Neural progenitor cell (in vitro differentiated cells): ENCODE data around the gene ADGRD1. TPM values are rescaled to one million over a fixed set of nuclear protein-coding genes. Genes with fewer than 3 reads are reported as not detected.

Source experiments
- DNase-seq: peaks from one replicate; pipeline ENCODE4 v3.0.0-alpha.2; 2016; ENCODE audit warnings: low spot score
- H2AFZ ChIP-seq: fragments of 200-600 bp; sonication (generic); replicated peaks from 2 replicates; pipeline ENCODE4 v1.6.1; 2016; ENCODE audit warnings: antibody characterized with exemption
- H3F3A ChIP-seq: fragments of 200-600 bp; sonication (generic); 2 replicates; pipeline ENCODE4 v1.6.1; 2016; ENCODE audit warnings: antibody characterized with exemption, low read depth
- H3K27ac ChIP-seq: fragments of 200-600 bp; sonication (generic); 2 replicates; pipeline ENCODE4 v1.5.1; 2016; ENCODE audit warnings: mild to moderate bottlenecking
- H3K27me3 ChIP-seq: fragments of 200-600 bp; sonication (generic); 2 replicates; pipeline ENCODE4 v1.6.1; 2016; ENCODE audit warnings: mild to moderate bottlenecking, moderate library complexity
- H3K36me3 ChIP-seq: fragments of 200-600 bp; sonication (generic); 2 replicates; pipeline ENCODE4 v1.5.1; 2016
- H3K4me1 ChIP-seq: fragments of 200-600 bp; sonication (generic); 2 replicates; pipeline ENCODE4 v1.6.1; 2016; ENCODE audit warnings: mixed run types
- H3K4me2 ChIP-seq: fragments of 200-600 bp; sonication (generic); 2 replicates; pipeline ENCODE4 v1.6.1; 2016
- H3K4me3 ChIP-seq: fragments of 200-600 bp; sonication (generic); 2 replicates; pipeline ENCODE4 v1.5.1; 2016
- H3K79me2 ChIP-seq: fragments of 200-600 bp; sonication (generic); 2 replicates; pipeline ENCODE4 v1.6.1; 2016; ENCODE audit warnings: low read depth
- H3K9ac ChIP-seq: fragments of 200-600 bp; sonication (generic); 2 replicates; pipeline ENCODE4 v1.6.1; 2016
- H3K9me3 ChIP-seq: fragments of 200-600 bp; sonication (generic); 2 replicates; pipeline ENCODE4 v1.5.1; 2016; ENCODE audit warnings: low read depth
- H4K20me1 ChIP-seq: fragments of 200-600 bp; sonication (generic); 2 replicates; pipeline ENCODE4 v1.6.1; 2016; ENCODE audit warnings: low read depth
- H3K27ac Mint-ChIP-seq: 3 replicates; pipeline ENCODE4 v1.8.0; 2021; ENCODE audit warnings: mixed read lengths
- H3K27me3 Mint-ChIP-seq: 2 replicates; pipeline ENCODE4 v1.8.0; 2022; ENCODE audit warnings: low read depth, mild to moderate bottlenecking, inconsistent platforms, moderate library complexity, mixed read lengths; ENCODE audit not compliant: insufficient read depth
- H3K36me3 Mint-ChIP-seq: 3 replicates; pipeline ENCODE4 v1.8.0; 2021; ENCODE audit warnings: mixed read lengths
- H3K4me1 Mint-ChIP-seq: 3 replicates; pipeline ENCODE4 v1.8.0; 2021; ENCODE audit warnings: mixed read lengths
- H3K4me3 Mint-ChIP-seq: 3 replicates; pipeline ENCODE4 v1.8.0; 2021; ENCODE audit warnings: mild to moderate bottlenecking, moderate library complexity, mixed read lengths
- H3K9me3 Mint-ChIP-seq: 3 replicates; pipeline ENCODE4 v1.8.0; 2020; ENCODE audit warnings: mixed read lengths
- CTCF ChIP-seq: fragments of 200-600 bp; sonication (generic); IDR thresholded peaks from 2 replicates; pipeline ENCODE4 v1.5.1; 2017; ENCODE audit warnings: antibody characterized with exemption, mild to moderate bottlenecking
- EZH2 ChIP-seq: fragments of 200-600 bp; sonication (generic); IDR thresholded peaks from 2 replicates; pipeline ENCODE4 v1.6.1; 2017; ENCODE audit warnings: antibody characterized with exemption, mild to moderate bottlenecking, moderate library complexity
- EZH2phosphoT487 ChIP-seq: fragments of 200-600 bp; sonication (generic); IDR thresholded peaks from 2 replicates; pipeline ENCODE4 v1.6.1; 2017; ENCODE audit warnings: antibody characterized with exemption
- total RNA-seq: library from RNA; depleted of rRNA; stranded (reverse); fragments of >200 nt; gene quantifications from 2 replicates; pipeline ENCODE4 v1.2.3, GENCODE V29; 2015; ENCODE audit warnings: low replicate concordance

ADGRD1 gene
- total RNA-seq, 1 donor from 2014 or later, result not detected

GRCh38 chr12:130970165-130970907, 16.6 kb downstream of the ADGRD1 start:
- Histone ChIP-seq H3K27ac (no peak overlapping the region), H4K20me1 (no peaks in the 10 kb centered on the region), H3K9me3 (no peaks in the 10 kb centered on the region), H3K4me1 (no peaks in the 10 kb centered on the region), H3K9ac (no peak overlapping the region), H3K4me2 (no peak overlapping the region), H3K79me2 (no peaks in the 10 kb centered on the region), H3K27me3 (no peaks in the 10 kb centered on the region), H3K36me3 (no peaks in the 10 kb centered on the region), H3K4me3 (no peak overlapping the region), H3F3A (no peaks in the 10 kb centered on the region), H2AFZ (no peak overlapping the region)
- H3K9me3 Mint-ChIP-seq, result no peaks in the 10 kb centered on the region
- peaks cover 15% of the 10 kb centered on the region for H3K27me3 Mint-ChIP-seq
- H3K36me3 Mint-ChIP-seq, result no peaks in the 10 kb centered on the region
- H3K27ac Mint-ChIP-seq, result no peak overlapping the region
- H3K4me3 Mint-ChIP-seq, result no peak overlapping the region
- TF ChIP-seq CTCF (no peak), EZH2 (no peak), EZH2phosphoT487 (no peak)
- H3K4me1 Mint-ChIP-seq, result no peaks in the 10 kb centered on the region
- no peak for DNase-seq

- H3K36me3 Mint-ChIP-seq, result no peaks in the 10 kb centered on the region
Measured at GRCh38 chr12:130970908-130971233, 17.2 kb downstream of the ADGRD1 start.

GRCh38 chr12:130971925-130972585, 18.3 kb downstream of the ADGRD1 start:
- Histone ChIP-seq H3K4me2 (no peak overlapping the region), H3F3A (no peaks in the 10 kb centered on the region), H3K36me3 (no peaks in the 10 kb centered on the region), H3K4me1 (no peaks in the 10 kb centered on the region), H3K9me3 (no peaks in the 10 kb centered on the region), H3K79me2 (no peaks in the 10 kb centered on the region), H4K20me1 (no peaks in the 10 kb centered on the region), H2AFZ (no peak overlapping the region), H3K27ac (no peak overlapping the region), H3K9ac (no peak overlapping the region), H3K27me3 (no peaks in the 10 kb centered on the region), H3K4me3 (no peak overlapping the region)
- Mint-ChIP-seq H3K27ac (no peak overlapping the region), H3K4me3 (no peak overlapping the region), H3K9me3 (no peaks in the 10 kb centered on the region), H3K27me3 (peaks cover 15% of the 10 kb centered on the region), H3K4me1 (no peaks in the 10 kb centered on the region), H3K36me3 (no peaks in the 10 kb centered on the region)
- TF ChIP-seq EZH2phosphoT487, result no peak
- TF ChIP-seq EZH2, result no peak
- TF ChIP-seq CTCF, result no peak
- DNase-seq, result no peak

More at GRCh38 chr12:130970908-130971233, 17.2 kb downstream of the ADGRD1 start:
- H3K27ac ChIP-seq, result no peak overlapping the region
- no peak overlapping the region for H3K9ac ChIP-seq
- H3K4me3 ChIP-seq, result no peak overlapping the region
- H3K4me2 ChIP-seq, result no peak overlapping the region
- H3K27ac Mint-ChIP-seq, result no peak overlapping the region
- TF ChIP-seq EZH2, result no peak
- no peak for TF ChIP-seq EZH2phosphoT487
- TF ChIP-seq CTCF, result no peak
- H3K9me3 Mint-ChIP-seq, result no peaks in the 10 kb centered on the region
- H3K36me3 ChIP-seq, result no peaks in the 10 kb centered on the region
- H3K4me3 Mint-ChIP-seq, result no peak overlapping the region
- no peaks in the 10 kb centered on the region for H3F3A ChIP-seq
- no peaks in the 10 kb centered on the region for H3K79me2 ChIP-seq
- H4K20me1 ChIP-seq, result no peaks in the 10 kb centered on the region
- no peaks in the 10 kb centered on the region for H3K4me1 ChIP-seq
- H3K9me3 ChIP-seq, result no peaks in the 10 kb centered on the region
- no peak overlapping the region for H2AFZ ChIP-seq
- DNase-seq, result no peak
- H3K27me3 Mint-ChIP-seq, result peaks cover 15% of the 10 kb centered on the region
- H3K4me1 Mint-ChIP-seq, result no peaks in the 10 kb centered on the region
- H3K27me3 ChIP-seq, result no peaks in the 10 kb centered on the region
